Measurements from ENCODE around the gene RFC4. TPM values are rescaled to one million over a fixed set of nuclear protein-coding genes. Genes with fewer than 3 reads are reported as not detected.
"Not testable (repeated sequence)": the region's sequence is repeated elsewhere in the genome, so short reads cannot be mapped to it uniquely, and the experiment has no call there.

RFC4 gene, protein sequence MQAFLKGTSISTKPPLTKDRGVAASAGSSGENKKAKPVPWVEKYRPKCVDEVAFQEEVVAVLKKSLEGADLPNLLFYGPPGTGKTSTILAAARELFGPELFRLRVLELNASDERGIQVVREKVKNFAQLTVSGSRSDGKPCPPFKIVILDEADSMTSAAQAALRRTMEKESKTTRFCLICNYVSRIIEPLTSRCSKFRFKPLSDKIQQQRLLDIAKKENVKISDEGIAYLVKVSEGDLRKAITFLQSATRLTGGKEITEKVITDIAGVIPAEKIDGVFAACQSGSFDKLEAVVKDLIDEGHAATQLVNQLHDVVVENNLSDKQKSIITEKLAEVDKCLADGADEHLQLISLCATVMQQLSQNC
- 9.3 TPM for total RNA-seq

DNA sequence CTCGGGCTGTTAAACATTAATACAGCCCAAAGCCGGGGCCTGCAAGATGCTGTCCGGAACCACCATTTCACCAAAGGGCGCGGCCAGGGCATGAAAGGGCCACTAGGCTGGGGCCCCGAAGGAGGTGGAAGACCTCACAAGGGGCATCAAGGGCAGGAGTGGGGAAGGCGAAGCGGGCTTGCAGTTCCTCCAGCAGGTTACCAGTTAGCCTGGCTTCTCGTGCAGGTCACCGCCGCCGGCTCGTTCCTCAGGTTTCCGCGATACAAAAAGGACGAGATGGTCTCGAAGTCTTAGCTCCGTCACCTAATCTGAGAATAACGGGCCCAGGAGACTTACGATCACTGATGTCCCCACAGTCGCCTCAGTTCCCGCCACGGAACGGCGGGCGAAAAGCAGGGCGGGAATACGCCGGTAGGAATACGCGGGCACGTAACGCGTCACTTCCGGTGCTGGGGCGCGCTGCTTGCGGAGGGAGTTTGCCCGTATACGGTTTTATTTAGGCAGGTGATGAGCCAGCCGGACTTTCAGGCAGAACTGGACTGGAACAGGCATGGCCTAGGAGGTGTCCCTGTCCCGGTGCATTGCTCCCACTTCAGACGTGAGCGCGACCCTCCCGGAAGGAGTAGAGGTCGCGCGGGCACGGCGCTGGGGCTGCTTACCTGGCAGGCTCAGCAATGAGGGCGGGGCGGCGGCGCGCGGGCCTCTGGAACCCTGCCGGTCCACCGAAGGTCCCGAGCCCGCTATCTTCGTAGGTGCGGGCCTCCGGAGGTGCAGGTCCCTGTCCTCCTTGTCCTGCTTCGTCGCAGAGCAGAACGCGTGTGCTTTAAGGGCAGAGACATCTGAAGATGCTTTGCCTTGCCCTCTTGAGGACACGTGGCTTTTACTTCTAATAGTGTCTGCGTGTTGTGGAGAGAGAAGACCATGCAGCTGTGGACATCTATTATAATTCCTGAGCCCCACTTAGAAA lies at the start of gene RFC4:
RFC4 (minus strand) TSS at position 394 of the 967 bp plus-strand sequence. CDS start 1,769 bp downstream, outside the sequence.
- Histone ChIP-seq H3K27me3 (ENCODE audit: insufficient read depth, low read length) (no peaks in the 10 kb centered on the region), H3K4me1 (ENCODE audit: insufficient read depth, low read length) (peaks cover 19% of the 10 kb centered on the region), H3K9me3 (ENCODE audit: low read depth, low read length) (no peaks in the 10 kb centered on the region), H3K4me3 (ENCODE audit: low read length) (peak within 1 kb of the TSS; percentile 83)

DNA sequence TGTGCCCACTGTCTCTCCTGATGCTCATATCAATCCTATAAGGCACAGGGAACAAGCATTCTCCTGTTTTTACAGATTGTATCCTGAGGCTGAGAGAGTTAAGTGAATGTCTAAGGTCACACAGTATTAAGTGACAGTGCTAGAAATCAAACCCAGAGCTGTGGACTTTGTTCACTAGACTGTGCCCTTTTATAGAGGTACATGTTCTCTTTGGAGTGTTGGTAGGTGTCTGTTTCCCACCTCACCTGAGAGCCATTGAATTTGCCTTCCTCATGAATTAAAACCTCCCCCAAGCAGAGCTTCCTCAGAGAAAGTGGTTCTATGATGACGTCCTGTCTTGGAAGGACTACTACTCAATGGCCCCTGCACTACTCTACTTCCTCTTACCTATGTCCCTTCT lies 48.7 kb upstream of the RFC4 start:
- no peaks in the 10 kb centered on the region for H3K27me3 ChIP-seq (ENCODE audit: insufficient read depth, low read length)
- peaks cover 13% of the 10 kb centered on the region for H3K9me3 ChIP-seq (ENCODE audit: low read depth, low read length)
- no peak overlapping the region for H3K4me3 ChIP-seq (ENCODE audit: low read length)
- no peaks in the 10 kb centered on the region for H3K4me1 ChIP-seq (ENCODE audit: insufficient read depth, low read length)

DNA sequence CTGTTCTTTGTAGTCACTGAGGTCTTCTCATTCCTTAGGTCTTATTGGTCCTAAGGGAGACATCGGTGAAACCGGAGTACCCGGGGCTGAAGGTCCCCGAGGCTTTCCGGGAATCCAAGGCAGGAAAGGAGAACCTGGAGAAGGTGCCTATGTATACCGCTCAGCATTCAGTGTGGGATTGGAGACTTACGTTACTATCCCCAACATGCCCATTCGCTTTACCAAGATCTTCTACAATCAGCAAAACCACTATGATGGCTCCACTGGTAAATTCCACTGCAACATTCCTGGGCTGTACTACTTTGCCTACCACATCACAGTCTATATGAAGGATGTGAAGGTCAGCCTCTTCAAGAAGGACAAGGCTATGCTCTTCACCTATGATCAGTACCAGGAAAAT lies 47.9 kb upstream of the RFC4 start:
- no peak overlapping the region for H3K4me3 ChIP-seq (ENCODE audit: low read length)

DNA sequence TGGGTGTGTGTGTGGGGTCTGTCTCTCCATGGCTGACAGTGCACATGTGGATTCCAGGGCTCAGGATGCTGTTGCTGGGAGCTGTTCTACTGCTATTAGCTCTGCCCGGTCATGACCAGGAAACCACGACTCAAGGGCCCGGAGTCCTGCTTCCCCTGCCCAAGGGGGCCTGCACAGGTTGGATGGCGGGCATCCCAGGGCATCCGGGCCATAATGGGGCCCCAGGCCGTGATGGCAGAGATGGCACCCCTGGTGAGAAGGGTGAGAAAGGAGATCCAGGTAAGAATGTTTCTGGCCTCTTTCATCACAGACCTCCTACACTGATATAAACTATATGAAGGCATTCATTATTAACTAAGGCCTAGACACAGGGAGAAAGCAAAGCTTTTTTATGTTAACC lies 46.7 kb upstream of the RFC4 start:
- Histone ChIP-seq H3K27me3 (ENCODE audit: insufficient read depth, low read length) (no peaks in the 10 kb centered on the region), H3K4me3 (ENCODE audit: low read length) (no peak overlapping the region), H3K4me1 (ENCODE audit: insufficient read depth, low read length) (no peaks in the 10 kb centered on the region)

More for the DNA sequence above, 47.9 kb upstream of the RFC4 start:
- H3K9me3 ChIP-seq (ENCODE audit: low read depth, low read length) = peaks cover 7% of the 10 kb centered on the region
- H3K4me1 ChIP-seq (ENCODE audit: insufficient read depth, low read length) = no peaks in the 10 kb centered on the region
- H3K27me3 ChIP-seq (ENCODE audit: insufficient read depth, low read length) = no peaks in the 10 kb centered on the region

DNA sequence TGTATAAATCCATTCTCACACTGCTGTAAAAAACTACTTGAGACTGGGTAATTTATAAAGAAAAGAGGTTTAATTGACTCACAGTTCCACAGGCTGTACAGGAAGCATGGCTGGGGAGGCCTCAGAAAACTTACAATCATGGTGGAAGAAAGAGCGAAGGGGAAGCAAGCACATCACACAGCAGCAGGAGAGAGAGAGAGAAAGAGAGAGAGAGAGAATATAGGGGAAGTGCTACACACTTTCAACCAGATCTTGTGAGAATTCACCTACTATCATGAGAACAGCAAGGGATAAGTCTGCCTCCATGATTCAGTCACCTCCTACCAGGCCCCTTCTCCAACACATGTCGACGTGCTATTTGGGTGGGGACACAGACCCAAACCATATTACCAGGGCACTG lies 45.6 kb upstream of the RFC4 start:
- not testable (repeated sequence) for H3K27me3 ChIP-seq (ENCODE audit: insufficient read depth, low read length); H3K4me1 ChIP-seq (ENCODE audit: insufficient read depth, low read length); H3K9me3 ChIP-seq (ENCODE audit: low read depth, low read length); H3K4me3 ChIP-seq (ENCODE audit: low read length)

More for the DNA sequence above, 46.7 kb upstream of the RFC4 start:
- H3K9me3 ChIP-seq (ENCODE audit: low read depth, low read length) = no peaks in the 10 kb centered on the region

DNA sequence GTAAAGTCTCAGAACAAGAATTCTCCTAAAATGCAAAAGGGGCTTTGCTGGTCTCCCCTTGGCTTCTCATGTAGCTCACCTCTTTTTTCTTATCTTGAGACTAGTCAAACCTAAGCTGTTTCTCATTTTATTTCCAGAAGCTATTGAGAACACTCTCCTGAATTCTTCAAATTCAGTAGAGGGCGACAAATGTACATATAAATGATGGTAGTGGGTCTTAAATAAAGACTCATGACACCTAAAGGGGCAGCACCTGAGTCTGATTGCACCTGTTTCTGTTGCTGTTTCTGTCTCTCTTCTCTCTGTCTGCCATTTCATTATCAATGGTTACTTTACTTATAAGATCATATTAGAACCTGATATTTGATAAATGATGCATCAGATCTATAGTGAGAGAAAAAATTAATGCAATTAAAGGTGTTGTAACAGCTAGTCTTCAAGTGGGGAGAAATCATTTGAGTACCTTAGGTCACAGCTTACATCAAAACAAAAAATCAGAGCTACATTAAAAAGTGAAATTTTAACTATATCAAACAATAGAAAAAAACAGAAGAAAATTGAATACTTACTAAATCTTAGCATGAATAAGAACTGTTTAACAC lies 43.2 kb upstream of the RFC4 start:
- no peaks in the 10 kb centered on the region for H3K9me3 ChIP-seq (ENCODE audit: low read depth, low read length)
- H3K27me3 ChIP-seq (ENCODE audit: insufficient read depth, low read length) = no peaks in the 10 kb centered on the region
- H3K4me1 ChIP-seq (ENCODE audit: insufficient read depth, low read length) = no peaks in the 10 kb centered on the region
- no peak overlapping the region for H3K4me3 ChIP-seq (ENCODE audit: low read length)

DNA sequence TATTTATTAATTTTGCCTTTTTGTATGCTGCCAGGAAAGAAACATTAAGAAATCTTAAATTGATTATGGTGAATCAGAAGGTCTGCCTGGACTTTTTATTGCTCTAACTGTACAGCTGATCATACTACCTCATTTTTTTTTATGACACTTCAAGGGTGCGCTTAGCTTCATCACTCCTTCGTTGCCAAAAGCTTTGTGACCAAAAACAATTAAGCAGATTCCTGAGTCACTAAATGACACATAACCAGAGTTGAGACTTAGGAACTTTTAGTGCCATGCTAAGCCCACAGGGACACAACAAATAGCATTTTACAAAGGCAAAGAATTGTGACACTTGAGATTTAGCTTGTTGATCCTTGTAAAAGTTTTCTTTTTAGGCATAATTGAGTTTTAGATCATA lies 41.2 kb upstream of the RFC4 start:
- H3K4me3 ChIP-seq (ENCODE audit: low read length) = no peak overlapping the region
- H3K9me3 ChIP-seq (ENCODE audit: low read depth, low read length) = no peaks in the 10 kb centered on the region
- no peaks in the 10 kb centered on the region for H3K4me1 ChIP-seq (ENCODE audit: insufficient read depth, low read length)
- H3K27me3 ChIP-seq (ENCODE audit: insufficient read depth, low read length) = no peaks in the 10 kb centered on the region

DNA sequence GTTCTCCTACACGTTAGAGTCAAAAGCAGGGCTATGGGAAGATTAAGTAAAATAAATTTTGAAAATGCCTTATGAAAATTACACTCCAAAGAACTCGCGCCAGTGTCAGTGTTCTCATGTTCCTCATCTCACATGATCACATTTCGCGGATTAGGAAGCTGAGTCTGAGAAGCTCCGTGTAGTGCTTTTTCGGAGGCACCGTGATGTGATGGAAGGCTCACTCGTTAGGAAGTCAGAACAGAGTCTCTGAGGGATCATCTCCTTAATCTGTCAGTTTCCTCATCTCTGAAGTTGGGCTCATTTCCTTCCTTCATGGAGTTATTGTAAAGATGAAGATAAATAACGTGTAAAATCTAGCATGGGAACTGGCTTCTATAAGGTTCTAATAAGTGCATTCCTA lies 39.5 kb upstream of the RFC4 start:
- Histone ChIP-seq H3K4me3 (ENCODE audit: low read length) (no peak overlapping the region), H3K27me3 (ENCODE audit: insufficient read depth, low read length) (no peaks in the 10 kb centered on the region), H3K9me3 (ENCODE audit: low read depth, low read length) (no peaks in the 10 kb centered on the region), H3K4me1 (ENCODE audit: insufficient read depth, low read length) (no peaks in the 10 kb centered on the region)

DNA sequence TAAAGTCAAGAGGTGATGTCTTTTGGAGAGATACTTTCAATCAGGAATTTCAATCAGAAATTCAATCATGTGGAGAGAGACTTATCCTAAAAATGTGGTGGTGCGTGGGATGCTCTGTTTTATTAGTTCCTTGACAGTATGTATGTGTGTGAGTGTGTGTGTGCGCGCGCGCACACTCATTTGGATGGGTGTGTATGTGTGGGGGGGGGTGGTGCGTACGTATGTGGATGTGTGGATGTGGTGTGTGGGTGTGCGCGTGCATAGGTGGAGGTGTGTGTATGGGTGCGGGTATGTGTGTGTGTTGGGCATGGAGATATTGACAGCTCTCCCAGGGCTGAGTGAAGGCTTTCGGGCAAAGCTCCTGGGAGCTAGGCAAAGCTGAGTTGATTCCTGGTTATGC lies 38.6 kb upstream of the RFC4 start:
- H3K27me3 ChIP-seq (ENCODE audit: insufficient read depth, low read length) = no peaks in the 10 kb centered on the region
- no peaks in the 10 kb centered on the region for H3K9me3 ChIP-seq (ENCODE audit: low read depth, low read length)
- no peaks in the 10 kb centered on the region for H3K4me1 ChIP-seq (ENCODE audit: insufficient read depth, low read length)
- H3K4me3 ChIP-seq (ENCODE audit: low read length) = no peak overlapping the region

DNA sequence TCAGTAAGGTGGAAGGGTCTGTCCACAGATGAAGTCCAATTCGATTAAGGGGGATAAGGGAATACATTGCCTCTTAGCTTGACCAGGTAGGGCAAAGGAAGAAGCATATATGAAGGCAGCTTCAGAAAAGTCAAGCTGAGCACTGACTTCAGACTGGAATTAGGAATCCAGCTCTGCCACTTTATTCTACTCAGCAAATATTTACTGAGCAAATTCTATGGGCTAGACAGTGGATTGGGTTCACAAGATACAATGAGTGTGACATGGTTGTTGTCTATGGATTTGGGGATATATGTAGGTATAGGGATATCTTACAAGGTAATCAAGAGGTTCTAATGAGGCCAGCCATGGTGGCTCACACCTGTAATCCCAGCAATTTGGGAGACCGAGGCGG lies 36.8 kb upstream of the RFC4 start:
- Histone ChIP-seq H3K27me3 (ENCODE audit: insufficient read depth, low read length) (no peaks in the 10 kb centered on the region), H3K4me3 (ENCODE audit: low read length) (no peak overlapping the region)

DNA sequence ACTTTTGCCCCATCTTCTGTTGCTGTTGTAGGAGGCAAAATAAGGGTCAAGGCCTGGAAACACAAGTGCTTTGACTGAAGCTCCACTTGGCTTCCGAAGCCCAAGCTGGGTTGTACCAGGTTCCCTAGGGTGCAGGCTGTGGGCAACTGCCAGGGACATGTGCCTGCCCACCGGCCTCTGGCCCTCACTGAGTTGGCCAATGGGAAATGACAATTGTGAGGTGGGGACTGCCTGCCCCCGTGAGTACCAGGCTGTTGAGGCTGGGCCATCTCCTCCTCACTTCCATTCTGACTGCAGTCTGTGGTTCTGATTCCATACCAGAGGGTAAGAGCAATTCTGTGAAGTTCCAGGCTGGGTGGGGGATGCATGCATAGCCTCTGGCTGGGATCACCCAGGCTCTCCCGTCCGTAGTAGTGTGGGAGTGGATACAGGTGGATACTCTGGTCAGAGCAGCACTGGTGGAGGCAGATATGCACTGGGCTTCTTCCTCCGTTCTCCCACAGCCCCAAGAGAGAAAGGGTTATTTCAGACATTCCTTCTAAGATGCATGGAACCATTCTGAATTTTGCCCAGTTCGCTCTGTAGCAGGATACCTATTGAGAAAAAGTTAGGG lies 36.2 kb upstream of the RFC4 start, which contains the start of gene ADIPOQ:
ADIPOQ (plus strand) TSS at position 285 of the 613 bp plus-strand sequence. CDS start 10,349 bp downstream, outside the sequence.
- no peaks in the 10 kb centered on the region for H3K27me3 ChIP-seq (ENCODE audit: insufficient read depth, low read length)
- H3K9me3 ChIP-seq (ENCODE audit: low read depth, low read length) = no peaks in the 10 kb centered on the region
- H3K4me1 ChIP-seq (ENCODE audit: insufficient read depth, low read length) = no peaks in the 10 kb centered on the region
- no peak within 1 kb of the TSS for H3K4me3 ChIP-seq (ENCODE audit: low read length)

More for the DNA sequence above, 36.8 kb upstream of the RFC4 start:
- no peaks in the 10 kb centered on the region for H3K9me3 ChIP-seq (ENCODE audit: low read depth, low read length)
- H3K4me1 ChIP-seq (ENCODE audit: insufficient read depth, low read length) = no peaks in the 10 kb centered on the region

DNA sequence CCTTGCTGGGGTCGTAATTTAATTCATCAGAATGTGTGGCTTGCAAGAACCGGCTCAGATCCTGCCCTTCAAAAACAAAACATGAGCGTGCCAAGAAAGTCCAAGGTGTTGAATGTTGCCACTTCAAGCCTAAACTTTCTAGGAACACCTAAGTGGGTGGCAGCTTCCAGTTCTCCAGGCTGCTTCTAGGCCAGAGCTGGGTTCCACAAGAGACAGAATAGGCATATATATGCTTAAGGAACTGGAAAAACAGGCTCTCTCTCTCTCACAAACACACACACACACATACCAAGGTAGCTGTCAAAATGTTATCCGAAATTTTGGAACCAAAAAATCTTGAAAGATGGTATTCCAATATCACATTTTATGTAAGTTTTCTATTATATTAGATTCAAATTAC lies 35.3 kb upstream of the RFC4 start:
- no peaks in the 10 kb centered on the region for H3K4me1 ChIP-seq (ENCODE audit: insufficient read depth, low read length)
- H3K9me3 ChIP-seq (ENCODE audit: low read depth, low read length) = no peaks in the 10 kb centered on the region
- no peaks in the 10 kb centered on the region for H3K27me3 ChIP-seq (ENCODE audit: insufficient read depth, low read length)

DNA sequence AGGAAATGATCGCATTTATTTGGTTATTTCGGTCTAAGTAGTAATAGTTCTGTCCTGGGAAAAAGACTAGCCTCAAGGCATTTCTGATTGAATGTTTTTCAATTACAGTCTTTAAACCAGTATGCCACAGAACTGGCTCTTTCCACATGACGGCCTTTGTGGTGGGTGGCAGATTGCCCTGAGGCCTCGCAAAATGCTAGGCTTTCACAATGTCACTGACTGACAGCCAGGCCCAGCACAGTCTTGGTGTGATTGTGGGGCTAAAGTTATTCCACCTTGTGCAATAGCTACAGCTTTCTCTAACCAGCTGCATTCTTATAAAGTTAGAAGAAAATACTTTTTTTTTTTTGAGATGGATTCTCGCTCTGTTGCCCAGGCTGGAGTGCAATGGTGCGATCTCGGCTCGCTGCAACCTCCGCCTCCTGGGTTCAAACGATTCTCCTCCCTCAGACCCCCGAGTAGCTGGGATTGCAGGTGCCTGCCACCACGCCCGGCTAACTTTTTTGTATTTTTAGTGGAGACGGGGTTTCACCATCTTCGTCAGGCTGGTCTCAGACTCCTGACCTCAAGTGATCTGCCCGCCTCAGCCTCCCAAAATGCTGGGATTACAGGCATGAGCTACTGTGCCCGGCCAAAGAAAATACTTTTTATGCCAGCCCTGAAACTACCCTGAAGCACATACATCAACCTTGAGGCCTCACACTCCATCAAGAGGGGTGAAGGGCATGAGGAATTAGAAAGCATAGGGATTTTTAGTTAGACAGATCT lies 33.8 kb upstream of the RFC4 start:
- no peaks in the 10 kb centered on the region for H3K27me3 ChIP-seq (ENCODE audit: insufficient read depth, low read length)
- H3K4me1 ChIP-seq (ENCODE audit: insufficient read depth, low read length) = no peaks in the 10 kb centered on the region
- H3K4me3 ChIP-seq (ENCODE audit: low read length) = no peak overlapping the region
- H3K9me3 ChIP-seq (ENCODE audit: low read depth, low read length) = no peaks in the 10 kb centered on the region

More for the DNA sequence above, 35.3 kb upstream of the RFC4 start:
- no peak overlapping the region for H3K4me3 ChIP-seq (ENCODE audit: low read length)

DNA sequence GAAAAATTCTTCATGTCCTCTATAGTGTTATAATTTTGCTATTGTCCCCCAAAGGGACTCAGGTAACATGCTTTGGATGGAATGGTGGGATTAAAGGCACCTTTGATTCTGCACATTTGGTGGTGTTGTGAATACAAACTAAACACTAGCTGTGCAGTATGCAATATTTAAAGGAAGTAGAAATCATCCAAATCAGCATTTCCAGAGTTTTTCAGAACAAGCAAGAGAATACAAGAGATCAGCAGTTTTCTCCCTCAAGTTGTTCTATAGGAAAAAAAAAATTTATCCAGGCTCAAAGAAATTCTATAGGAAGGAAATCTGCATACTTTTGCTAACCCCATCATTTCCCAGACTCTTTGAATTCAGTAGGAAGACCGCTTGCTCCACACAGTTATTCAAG lies 26.0 kb upstream of the RFC4 start:
- Histone ChIP-seq H3K27me3 (ENCODE audit: insufficient read depth, low read length) (peaks cover 49% of the 10 kb centered on the region), H3K4me3 (ENCODE audit: low read length) (no peak overlapping the region), H3K4me1 (ENCODE audit: insufficient read depth, low read length) (peaks cover 6% of the 10 kb centered on the region), H3K9me3 (ENCODE audit: low read depth, low read length) (no peaks in the 10 kb centered on the region)
